Skin of body (tissue), 2 donors: Measurements from ENCODE around the gene TGFB1. TPM values are rescaled to one million over a fixed set of nuclear protein-coding genes. Genes with fewer than 3 reads are reported as not detected.
"Not testable (repeated sequence)": the region's sequence is repeated elsewhere in the genome, so short reads cannot be mapped to it uniquely, and the experiment has no call there.

Experiments
- DNase-seq: peaks from one replicate; lab custom pipeline; 2025; lab: John Stamatoyannopoulos, UW
- total RNA-seq: library from RNA; depleted of rRNA; stranded (reverse); fragments of >200 nt; gene quantifications from one replicate; pipeline ENCODE4 v1.2.3, GENCODE V29; 2014

Gene TGFB1
- 10.9 TPM for total RNA-seq

DNA sequence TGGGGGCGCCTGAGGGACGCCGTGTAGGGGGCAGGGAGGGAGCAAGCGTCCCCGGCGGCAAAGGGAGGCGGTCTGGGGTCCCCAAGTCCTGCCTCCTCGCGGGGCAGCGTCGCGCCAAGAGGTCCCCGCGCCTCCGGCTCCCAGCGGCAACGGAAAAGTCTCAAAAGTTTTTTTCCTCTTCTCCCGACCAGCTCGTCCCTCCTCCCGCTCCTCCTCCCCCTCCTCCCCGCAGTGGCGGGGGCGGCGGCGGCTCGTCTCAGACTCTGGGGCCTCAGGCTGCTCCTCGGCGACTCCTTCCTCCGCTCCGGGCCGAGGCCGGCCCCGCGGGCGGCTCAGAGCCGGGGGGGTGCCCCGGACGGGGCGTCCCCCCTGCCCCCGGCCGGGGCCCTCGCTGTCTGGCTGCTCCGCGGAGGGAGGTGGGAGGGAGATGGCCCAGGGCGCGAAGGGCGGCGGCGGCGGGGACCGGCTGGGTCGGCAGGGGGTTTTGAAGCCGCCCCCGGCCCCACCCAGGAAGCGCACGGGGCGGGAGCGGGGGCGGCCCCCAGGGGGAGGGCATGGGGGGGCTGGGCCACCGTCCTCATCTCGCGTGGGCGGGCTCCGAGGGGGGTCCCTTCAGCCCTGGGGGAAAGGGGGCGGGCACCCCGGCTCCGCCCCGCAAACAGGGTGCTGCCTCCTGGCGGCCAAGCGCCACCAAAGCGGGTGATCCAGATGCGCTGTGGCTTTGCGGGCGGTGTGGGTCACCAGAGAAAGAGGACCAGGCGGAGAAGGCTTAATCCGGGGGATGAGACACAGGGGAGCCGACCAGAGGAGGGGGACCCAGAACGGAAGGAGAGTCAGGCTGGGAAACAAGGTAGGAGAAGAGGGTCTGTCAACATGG lies at the start of gene TGFB1:
TSS of gene TGFB1 (minus strand) at position 457 of the 877 bp plus-strand sequence. CDS start 878 bp downstream, outside the sequence.
- DNase-seq = peak; percentile 82

DNA sequence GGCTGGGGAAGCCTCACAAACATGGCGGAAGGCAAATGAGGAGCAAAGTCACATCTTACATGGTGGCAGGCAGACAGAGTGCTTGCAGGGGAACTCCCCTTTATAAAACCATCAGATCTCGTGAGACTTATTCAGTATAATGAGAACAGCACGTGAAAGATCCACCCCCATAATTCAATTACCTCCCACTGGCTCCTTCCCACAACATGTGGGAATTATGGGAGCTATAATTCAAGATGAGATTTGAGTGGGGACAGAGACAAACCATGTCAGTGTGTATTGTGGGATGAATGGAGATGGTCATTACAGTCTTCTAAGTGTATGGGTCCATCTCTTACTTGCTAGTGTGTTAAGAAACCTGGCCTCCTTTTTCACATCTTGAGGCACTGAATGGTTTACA lies 48.3 kb upstream of the TGFB1 start:
- DNase-seq = no peak

DNA sequence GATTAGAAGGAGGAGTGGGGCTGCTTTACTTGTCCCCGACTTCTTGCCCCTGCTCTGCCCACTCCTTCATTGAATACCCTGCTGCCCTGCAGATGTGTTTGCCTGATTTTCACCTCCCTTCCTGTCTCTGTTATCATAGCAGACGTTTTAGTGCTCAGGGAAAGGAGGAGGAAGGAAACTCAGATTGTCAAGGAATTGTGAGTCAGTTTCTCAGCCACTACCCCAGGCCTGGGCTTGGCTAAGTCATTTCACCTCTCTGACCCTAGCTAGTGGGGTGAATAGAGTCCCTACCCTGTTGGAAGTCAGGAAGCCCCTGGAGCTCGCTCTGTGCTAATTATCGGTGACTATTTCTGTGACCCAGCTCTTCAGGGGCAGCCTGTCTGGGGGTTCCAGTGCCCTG lies 47.8 kb upstream of the TGFB1 start:
- no peak for DNase-seq

DNA sequence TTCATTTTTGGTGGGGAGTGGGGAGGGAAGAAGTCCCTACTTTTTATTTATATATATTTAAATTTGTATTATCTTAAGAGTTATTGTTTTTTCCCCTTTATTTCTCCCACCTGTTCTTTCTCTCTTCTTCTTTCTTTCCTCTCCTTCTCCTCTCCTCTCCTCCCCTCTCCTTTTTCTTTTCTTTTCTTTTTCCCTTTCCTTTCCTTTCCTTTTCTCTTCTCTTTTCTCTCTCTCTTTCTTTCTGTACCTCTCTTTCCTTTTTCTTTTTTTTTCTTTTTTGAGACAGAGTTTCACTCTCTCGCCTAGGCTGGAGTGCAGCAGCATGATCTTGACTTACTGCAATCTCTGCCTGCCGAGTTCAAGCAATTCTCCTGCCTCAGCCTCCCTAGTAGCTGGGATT lies 45.8 kb upstream of the TGFB1 start:
- DNase-seq = no peak

DNA sequence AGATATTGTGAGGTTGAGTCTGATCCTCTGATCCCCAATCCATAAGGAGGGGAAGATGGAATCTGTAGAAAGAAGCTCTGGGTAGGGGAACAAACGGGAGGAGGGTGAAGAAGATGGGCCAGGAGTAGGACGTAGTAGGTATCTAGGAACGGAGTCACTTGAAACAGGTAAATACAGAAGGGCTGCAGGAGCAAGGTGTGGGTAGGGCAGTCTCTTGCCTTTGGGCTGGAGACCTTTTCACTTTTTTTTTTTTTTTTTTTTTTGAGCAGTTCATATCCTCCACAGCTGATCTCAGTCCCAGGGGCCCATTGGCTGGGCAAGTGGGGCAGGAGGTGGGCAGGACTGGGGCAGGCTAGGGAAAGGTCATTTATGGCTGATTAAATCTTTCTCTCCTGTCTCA lies 45.4 kb upstream of the TGFB1 start:
- DNase-seq = no peak

DNA sequence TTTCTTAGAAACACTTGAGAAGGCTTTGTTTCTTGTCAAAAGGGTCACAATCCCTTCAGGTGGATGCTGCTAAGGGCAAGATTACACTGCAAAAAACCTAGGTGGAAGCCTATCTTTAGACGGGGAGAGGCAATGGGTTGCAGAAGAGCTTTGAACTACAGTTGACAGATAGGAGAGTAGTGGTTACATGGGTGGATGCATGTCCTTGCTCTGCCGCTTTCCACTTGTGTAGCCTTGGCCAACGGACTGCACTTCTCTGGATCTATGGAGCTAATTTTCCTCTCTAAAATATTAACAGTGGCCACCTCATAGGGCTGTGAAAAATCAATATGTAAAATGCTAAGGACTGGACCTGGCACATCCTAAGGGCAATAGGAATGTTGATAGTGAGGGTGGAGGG lies 44.9 kb upstream of the TGFB1 start:
- no peak for DNase-seq

DNA sequence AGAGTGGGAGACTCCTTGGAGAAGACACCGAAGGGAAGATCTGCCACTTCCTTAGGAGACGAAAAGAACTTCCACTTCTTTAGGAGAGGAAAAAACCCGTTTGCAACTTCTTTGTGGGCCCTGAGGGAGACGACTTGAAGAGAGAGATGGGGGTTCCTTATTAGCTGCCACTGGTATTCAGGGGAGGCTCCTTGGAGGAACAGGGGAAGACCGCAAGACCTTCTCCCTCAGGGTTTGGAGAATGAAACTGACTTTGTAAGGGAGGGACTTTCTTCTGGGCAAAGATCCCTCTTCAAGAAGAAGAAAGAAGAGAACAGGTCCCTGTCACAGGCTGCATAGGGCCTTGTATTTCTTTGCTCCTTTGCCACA lies 44.3 kb upstream of the TGFB1 start:
- DNase-seq = no peak

DNA sequence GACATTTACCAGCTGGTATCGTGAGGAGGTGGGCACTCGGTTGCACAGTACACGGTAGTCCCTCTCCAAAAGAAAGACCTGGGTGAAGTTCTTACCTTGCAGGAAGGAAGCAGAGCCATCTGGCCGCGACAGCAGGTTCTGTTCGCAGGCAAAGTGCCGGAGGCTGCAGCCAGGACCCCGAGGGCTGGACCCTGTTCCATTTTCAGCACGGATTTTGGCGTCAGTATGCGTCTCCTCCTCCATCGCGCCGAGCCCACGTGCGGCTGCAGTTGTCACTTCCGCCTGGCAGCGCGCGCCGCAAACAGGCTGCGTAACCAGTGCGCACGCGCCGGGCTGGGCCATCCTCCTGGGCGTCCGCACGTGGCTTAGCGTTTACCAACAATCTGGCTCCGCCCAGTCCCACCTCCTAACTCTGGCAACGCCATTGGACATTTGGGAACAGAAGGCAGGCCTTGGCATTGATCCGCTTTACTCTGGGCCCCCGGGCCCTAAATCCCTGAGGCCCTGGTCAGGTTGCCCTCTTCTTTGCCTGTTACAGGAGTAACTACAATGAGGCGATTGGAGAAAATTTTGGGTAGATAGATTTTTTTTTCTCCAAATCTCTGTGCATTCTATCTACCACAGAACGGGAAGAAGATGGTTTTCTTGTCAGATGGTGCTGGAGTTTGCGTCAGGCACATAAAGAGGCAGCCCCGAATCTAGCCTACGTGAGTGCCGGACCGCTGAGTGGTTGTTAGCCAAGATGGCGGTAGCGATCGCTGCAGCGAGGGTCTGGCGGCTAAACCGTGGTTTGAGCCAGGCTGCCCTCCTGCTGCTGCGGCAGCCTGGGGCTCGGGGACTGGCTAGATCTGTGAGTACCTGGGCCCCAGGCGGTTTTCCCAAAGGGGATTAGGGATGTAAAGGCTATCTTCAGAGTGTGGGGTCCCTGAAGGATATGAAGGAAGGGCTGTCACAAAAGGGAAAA lies 43.6 kb upstream of the TGFB1 start, which contains the start of the genes BCKDHA and EXOSC5:
TSS of gene BCKDHA (plus strand) at position 733 of the 964 bp plus-strand sequence. CDS start at position 743, 10 bp downstream.
TSS of gene EXOSC5 (minus strand) at position 274 of the 964 bp plus-strand sequence. CDS start at position 243, 31 bp downstream.
- peak; percentile 99 for DNase-seq

DNA sequence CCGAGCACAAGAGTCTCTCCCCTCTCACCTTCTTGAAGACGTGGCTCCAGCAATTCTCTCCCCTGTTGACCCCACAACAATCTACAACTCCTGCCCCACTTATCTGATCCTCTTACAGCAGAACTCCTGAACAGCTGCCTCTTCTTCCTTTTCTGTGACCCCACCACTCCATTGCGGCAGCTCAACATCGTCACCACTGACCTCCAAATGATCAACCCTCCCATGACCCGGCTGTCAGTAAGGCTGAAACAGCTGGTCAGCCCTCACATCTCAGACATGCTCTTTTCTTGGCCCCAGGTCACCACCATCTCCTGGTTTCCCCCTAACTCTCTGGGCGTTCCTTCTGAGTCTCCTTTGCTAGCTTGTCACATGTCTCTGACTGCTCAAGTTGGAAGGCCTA lies 41.6 kb upstream of the TGFB1 start:
- DNase-seq = no peak

DNA sequence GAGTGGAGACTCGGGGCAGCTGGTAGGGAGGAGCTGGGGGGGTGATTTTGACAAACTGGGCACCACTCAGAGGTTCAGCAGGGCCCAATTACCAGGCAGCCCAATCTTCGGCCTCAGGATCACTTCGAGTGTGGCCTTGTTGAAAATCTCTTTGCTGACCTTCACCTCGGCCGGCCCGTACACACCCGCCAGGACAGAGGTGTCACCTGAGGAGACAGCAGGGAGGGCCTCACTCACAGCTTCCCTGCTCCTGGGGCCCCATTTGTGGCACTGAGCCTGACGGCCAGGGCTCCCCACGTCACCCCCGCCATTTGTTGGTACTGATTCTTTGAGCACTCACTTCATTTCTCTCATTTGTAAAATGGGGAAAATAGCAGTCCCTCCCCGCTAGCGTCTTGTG lies 39.1 kb upstream of the TGFB1 start:
- no peak for DNase-seq

DNA sequence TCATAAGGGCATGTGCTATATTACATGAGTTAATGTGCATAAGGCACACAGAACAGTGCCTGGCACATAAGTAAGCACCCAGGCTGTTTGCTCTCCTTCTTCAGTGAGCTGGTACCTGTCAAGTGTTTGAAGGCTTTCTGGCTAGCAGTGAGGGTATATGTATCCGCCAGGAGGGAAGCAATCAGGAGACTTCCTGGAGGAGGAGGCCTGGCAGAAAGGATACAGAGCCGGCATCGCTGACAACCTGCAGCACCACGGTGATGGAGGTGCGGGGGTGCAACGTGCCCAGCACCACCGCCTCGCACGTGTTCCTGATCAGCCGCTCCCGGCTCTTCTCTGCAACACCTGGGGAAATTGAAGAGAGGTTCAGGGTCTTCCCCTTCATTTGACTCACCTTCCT lies 37.9 kb upstream of the TGFB1 start:
- DNase-seq = no peak

DNA sequence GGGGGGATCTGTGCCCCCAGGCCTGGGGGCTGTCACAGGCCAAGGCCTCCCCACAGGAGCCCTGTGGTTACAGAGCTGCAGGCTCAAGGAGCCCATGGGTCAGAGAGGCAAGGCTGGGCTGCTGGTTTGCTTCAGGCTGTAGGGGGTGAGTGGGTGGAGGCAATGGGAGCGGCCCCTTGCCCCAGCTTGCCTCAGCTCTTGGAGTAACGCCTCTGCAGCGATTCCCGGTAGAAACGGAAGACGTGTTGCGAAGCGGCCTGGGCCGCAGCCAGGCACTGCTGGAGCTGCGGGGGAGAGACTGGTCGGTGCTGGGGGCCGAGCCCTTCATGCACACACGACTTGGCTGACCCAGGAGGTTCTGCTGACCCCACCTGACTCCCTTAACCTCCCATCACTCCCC lies 32.7 kb upstream of the TGFB1 start:
- DNase-seq = no peak

DNA sequence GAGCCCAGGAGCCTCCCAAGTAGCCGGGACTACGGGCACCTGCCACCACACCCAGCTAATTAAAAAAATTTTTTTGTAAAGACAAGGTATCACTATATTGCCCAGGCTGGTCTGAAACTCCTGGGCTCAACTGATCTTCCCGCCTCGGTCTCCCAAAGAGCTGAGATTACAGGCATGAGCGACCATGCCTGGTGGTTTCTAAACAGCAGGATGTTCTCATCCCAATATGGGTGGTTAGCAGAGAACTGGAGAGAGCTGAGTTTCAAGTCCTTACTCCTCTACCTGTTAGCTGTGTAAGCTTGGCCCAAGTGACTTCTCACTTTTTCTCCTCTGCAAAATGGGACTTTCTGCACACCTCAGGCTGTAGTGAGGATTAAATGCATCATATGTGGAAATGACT lies 30.6 kb upstream of the TGFB1 start:
- DNase-seq = no peak

DNA sequence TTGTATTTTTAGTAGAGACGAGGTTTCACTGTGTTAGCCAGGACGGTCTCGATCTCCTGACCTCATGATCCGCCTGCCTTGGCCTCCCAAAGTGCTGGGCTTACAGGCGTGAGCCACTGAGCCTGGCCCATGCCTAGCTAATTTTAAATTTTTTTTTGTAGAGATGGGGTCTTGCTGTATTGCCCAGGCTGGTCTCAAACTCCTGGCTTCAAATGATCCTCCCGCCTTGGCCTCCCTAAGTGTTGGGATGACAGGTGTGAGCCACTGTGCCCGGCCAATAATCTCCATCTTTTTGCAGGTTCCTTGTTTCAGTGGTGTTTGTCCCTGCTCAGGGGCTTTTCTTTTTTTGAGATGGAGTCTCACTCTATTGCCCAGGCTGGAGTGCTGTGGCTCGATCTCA lies 27.8 kb upstream of the TGFB1 start:
- not testable (repeated sequence) for DNase-seq

DNA sequence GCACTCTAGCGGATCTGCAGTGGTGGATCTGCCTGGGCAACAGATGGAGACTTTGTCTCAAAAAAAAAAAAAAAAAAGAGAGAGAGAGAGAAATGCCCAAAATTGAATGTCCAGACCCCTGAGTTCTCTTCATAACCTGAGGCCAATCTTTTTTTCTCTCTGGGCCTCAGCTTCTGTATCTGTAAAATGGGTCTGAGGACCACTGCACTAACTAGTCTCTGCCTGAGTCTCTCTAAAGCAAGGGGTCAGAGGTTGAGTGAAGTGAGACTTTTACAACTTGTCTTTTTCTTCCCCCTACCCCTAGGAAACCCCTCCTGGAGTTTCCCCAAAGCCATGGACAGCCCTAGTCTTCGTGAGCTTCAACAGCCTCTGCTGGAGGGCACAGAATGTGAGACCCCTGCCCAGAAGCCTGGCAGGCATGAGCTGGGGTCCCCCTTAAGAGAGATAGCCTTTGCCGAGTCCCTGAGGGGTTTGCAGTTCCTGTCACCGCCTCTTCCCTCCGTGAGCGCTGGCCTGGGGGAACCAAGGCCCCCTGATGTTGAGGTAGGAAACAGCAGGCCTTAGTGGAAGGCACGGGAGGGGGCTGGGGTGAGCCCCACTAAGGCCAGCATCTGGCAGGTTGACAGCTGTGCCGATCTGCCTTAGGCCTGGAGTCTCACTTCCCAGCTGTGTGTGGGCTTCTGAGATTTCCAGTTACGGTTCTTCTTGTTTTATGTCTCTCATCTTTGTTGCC lies 24.4 kb upstream of the TGFB1 start:
- DNase-seq = no peak

DNA sequence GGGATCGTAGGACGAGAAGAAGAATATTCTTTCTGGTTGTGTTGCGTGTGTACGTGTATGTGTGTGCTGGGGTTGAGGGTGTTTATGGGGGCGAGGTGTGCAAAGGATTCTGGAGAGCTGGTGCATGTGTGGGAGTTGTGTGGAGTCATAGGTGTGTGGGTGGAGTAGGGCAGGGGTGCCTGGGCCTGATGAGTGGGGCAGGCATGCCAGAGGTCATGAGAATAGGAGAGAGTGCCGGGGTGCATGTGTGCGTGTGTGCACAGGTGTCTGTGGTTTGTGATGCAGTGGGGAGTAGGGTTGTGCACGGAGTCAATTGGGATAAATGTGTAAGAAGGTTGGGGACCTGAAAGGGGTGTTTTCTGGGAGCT lies 23.3 kb upstream of the TGFB1 start:
- no peak for DNase-seq

DNA sequence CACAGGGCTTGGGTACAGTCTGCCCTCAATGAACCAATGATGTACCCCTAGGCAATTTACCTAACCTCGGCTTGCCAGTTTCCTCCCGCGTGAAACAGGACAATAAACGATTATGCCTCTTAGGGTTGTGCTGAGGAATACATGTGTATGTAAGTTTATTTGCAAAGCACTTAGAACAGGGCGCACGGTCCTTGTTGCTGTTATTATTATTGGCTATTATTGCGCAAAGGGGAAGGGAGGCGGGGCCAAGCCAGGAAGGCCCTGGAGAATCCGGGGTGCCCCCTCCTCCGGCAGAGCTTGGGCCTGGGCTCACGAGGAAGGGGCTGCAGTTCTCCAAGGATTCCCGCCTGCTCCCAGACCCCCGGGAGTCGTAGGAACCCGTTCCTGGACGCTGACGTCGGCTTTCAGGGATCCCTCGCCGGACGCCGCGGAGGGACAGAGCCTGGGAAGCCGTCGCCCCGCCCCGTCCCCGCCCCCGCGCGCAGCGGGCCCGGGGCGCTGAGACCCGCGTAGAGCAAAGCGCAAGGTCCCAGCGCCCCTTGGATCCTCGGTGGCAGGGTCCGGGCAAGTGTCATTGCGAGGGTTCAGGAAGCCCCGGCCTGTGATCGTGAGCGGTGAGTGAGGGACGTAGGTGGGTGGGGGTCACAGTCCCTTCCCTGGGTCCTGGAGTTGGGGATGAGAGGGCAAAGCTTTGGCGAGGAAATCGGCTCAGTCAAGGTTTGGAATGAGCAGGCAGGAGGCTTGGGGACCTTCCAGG lies 22.7 kb upstream of the TGFB1 start, which contains the start of gene TMEM91:
TSS of gene TMEM91 (plus strand) at position 293 of the 757 bp plus-strand sequence. CDS start 1,777 bp downstream, outside the sequence.
- no peak for DNase-seq

DNA sequence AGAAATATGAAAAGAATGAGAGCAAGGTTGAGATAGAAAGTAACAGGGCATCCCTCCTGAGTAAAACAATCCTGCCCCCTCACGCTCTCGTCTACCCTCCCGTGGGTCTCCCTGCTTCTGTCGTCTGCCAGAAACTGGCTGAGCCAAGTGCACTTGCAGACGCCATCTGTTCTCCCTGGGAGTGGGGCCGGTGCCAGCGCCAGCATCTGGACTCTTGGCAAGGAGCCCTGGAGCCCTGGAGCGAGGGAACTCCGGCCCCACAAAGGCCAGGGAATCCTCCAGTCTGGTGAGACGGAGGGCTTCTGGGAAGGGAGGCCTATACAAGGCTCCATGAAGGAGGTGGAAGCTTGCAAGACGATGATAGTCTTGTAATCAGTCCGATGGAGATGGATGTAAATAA lies 20.3 kb upstream of the TGFB1 start:
- peak; percentile 84 for DNase-seq

DNA sequence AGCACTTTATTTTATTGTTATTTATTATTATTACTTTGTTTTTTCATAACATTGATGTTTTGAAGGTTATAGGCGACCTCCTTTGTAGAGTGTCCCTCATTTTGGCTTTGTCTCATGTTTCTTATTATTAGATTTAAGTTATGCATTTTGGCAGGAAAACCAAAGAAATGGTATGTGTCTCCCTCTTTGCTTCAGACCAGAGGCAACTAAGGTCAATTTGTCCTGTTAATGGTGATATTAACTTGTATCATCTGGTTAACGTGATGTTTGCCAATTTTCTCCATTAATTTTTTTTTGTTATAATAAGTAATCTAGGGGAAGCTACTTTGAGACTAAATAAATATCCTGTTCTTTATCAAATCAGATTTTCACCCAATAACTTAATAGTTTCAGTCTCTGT lies 18.8 kb upstream of the TGFB1 start:
- no peak for DNase-seq

DNA sequence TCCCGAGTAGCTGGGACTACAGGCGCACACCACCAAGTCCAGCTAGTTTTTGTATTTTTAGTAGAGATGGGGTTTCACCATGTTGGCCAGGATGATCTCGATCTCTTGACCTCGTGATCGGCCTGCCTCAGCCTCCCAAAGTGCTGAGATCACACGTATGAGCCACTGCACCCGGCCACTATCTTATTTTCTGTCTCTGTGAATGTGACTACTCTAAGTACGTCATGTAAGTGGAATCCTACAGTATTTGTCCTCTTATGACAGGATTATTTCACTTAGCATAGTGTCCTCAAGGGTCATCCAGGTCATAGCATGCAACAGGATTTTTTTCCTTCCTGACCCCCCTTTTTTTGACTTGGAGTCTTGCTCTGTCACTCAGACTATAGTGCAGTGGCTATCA lies 17.8 kb upstream of the TGFB1 start:
- DNase-seq = no peak

DNA sequence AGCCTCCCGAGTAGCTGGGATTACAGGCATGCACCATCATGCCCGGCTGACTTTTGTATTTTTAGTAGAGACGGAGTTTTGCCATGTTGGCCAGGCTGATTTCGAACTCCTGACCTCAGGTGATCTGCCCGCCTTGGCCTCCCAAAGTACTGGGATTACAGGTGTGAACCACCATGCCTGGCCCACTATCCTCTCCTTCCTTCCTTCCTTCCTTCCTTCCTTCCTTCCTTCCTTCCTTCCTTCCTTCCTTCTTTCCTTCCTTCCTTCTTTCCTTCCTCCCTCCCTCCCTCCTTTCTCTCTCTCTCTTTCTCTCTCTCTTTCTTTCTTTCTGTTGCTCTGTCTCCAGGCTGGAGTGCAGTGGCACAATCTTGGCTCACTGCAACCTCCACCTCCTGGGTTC lies 17.4 kb upstream of the TGFB1 start:
- DNase-seq = not testable (repeated sequence)
